Fibroblast of peridontal ligament (primary cell): ENCODE results near the gene CTNNA1.

ENCODE experiments used
- DNase-seq: peaks from one replicate; pipeline ENCODE4 v3.0.0-alpha.2; 2010; ENCODE audit errors: extremely low read depth

CTNNA1 gene

DNA sequence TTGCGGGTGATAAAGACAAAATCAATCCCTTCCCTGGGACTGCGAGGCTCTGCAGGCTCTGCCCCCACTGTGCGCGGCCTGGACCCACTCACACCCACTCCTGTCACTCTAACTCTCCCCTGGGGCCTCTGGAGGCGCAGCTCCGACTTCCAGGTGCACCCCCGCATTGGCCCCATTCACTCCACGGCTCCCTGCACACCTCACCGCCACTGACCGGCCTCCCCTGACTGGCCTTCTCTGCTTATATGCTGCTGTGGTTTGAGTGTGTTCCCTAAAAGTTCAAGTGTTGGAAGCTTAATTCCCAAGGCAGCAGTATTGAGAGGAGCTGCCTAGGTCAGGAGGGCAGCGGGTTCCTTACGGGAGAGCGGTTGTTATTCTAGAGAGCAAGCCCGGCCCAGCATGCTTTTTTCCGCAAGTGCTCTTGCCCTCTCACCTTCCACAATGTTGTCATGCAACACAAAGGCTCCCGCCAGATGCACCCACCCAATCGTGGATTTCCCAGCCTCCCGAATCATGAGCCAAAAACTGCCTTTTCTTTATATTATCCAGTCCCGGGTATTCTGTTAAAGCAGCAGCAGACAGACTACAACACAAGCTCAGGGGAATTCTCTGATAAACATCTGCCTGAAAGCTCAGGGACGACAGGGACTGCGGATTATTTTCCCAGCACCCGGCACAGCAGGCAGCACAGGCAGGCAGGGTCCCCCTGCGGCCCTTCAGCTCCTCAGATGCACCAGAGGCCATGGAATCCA, 195.4 kb downstream of the CTNNA1 start:
- no peak for DNase-seq

DNA sequence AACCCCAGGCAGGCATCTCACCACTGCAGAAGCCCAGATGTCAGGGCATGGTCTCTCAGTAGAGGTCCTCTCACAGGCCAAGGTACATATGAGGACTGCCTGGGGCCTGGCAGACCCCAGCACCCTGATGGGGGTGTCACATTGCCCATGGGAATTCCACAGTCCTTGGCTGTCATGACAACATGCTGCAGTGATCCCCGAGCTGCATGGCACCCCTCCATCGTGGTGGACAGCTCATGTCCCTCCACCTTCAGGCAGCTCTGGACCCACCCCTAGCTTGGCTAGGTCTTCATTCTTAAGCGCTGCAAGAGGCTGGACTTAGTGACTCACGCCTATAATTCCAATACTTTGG, 196.0 kb downstream of the CTNNA1 start:
- no peak for DNase-seq

DNA sequence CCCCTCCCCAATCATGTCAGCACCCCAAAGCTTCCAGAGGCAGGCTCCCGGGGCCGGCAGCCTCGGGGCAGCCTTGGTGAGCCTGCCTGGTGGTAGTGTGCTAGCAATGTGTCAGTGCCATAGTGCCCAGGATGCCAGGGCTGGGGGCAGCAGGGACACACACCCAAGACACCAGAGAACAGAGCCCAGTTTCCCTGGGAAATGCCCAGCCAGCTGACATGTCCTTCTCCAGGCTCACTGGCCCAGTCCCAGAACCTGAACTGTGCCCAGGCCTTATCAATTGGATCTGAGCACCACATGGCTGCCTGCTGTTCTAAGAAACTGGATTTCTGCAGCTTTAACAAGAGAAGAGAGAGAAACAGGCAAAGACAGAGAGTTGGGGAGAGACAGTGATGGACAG, 196.8 kb downstream of the CTNNA1 start:
- DNase-seq = no peak

DNA sequence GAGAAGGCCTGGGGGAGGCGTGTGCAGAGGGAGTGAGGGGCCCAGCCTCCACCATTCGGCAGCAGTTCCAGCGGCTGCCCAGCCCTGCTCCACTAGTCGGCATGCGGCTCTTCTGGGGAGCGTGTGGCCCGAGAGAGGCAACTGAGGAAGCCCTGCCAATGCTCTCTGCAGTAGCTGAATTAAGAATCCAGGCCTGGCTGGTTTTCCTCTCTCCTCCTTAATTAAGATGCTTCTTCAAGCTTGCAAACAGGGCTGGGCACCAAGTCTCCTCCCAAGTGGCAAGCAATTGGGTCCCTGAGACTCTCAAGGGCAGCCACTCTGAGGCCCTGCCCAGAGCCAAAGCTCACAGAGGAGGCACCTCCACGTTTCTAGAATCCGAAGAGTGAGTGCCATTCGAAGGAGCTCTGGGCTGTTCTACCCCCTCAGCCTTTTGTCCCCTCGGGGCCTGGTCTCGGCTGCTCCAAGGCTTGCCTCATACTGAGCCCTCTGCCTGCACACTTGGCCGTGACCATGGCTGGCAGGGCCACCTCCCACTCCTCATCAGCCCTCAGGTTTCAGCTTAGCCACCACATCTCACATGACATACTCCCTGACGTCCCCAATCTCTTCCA, 197.3 kb downstream of the CTNNA1 start:
- no peak for DNase-seq

DNA sequence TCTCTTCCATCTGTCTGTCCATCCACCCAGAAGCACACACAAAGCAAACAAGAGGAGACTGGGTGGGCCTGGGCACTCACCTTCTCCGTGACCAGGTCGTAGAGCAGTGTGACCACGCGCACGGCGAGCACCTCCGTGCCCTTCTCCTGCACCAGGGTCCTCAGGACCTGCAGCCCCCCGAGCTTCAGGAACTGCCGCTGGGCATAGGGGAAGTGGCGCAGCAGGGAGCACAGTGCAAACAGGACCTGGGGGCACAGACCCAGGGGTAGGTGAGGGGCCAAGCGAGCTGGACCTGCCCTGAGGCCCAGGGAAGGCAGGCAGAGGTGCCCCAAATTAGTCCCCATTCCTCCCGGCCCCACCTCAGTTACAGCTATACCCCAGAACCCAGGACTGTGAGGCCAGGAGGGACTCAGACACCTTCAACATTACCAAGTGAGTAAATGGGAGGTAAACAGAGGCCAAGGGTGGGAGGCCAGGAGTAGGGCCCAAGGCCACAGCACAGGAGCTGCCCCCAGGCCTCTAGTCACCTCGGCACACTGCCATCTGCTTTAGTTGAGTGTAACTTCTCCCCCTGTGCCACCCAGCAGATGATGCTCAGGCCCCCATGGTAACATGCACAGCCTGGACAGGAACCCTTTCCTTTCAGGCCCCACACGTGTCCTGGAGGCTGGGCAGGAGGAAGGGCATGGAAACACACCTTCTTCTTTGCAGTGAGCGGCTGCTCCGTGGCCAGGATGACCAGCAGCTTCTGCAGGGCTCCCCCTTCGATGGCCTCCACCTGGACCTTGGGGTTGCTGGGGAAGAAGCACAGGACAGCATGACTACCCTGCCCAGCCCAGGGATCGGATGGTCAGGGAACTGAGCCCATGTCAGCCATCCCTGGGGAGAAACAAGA, 198.1 kb downstream of the CTNNA1 start:
- DNase-seq = no peak

DNA sequence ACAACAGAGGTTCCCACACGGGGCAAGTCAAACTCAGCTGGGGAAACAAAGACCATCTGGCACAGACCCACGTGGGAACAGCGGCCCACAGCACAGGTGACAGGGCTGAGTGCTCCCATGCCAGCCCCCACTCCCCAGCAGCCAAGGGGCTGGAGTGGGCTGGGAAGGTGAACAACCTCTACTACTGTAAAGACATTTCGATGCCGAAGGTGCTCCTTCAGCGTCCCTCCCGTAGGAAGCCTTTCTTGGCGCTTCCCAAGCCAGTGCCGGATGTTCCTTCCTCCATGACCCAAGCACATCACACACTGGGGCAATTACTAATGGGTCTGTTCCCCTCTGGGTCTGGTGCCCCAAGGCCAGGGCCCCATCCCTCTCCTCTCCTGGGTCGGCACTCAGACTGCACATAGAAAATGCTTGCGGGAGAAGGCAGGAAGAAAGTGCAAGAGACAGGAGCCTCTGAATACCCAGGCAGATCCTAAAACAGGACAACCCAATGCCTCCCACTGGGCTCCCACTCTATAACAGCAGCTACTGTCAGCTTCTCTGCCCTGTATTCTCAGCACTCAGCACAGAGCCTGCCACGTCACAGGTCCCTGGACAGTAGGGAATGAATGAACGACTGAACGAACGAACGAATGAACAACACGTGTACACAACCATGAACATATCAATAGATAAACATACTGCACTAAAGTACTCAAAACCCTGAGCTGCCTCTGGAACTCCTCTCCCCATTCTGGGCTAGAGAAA, 198.9 kb downstream of the CTNNA1 start:
- no peak for DNase-seq

DNA sequence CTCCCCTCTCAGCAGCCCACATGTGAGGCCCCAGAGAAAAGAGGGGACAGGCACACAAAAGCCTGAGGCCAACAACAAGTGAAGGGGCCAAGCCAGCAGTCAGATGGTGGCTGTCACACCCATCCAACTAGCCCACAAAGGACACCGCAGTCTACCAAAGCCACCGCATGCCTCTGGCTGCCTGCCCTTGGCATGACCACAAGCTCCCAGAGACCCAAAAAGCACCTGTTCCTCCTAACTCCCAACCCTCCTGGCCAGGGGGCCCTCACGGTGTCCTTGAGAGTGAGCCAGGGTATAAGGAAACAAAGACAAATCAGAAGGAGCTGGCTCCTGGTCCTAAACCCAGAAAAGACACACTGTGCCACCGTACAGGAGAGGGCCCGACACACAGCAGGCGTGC, 199.7 kb downstream of the CTNNA1 start:
- no peak for DNase-seq

DNA sequence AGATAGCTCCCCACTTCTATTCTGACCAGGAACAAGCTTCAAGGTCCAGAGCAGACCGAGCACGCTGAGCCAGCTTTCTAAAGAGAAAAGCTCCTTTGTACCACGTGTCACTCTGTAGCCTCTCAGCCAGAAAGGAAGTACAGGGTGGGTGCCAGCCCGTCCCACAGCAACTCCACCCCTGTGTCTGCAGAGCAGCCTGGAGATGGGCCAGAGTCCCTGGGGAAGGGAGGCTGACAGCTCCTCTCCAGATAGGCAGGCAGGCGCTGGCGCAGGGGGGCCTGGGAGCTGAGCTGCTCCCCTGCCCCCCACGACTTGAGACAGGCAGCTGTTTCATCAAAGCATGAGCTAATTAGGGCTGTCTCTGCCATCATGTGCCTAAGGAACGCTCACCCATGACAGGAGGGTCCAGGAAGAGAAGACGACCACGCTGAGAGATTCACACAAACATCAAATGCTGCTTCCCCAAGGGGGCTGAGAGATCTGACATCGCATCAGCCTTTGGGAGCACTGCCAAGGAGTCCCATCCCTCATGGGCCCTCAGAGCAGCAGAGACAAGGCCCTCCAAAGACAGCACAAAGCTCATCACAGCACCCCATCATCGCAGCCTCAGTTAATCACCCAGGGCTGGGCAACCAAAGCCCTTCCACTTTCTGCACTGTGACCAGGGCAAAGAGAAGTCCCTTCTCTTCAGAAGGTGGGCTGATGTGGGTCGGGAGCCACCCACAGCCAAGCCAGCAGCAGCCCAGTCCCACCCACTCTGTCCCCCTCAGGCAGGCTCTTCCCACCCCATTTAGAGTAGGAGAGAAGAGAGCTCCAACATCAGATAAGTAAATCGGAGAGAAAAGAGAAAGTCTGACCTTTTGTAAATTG, 200.4 kb downstream of the CTNNA1 start:
- DNase-seq = peak; percentile 48

DNA sequence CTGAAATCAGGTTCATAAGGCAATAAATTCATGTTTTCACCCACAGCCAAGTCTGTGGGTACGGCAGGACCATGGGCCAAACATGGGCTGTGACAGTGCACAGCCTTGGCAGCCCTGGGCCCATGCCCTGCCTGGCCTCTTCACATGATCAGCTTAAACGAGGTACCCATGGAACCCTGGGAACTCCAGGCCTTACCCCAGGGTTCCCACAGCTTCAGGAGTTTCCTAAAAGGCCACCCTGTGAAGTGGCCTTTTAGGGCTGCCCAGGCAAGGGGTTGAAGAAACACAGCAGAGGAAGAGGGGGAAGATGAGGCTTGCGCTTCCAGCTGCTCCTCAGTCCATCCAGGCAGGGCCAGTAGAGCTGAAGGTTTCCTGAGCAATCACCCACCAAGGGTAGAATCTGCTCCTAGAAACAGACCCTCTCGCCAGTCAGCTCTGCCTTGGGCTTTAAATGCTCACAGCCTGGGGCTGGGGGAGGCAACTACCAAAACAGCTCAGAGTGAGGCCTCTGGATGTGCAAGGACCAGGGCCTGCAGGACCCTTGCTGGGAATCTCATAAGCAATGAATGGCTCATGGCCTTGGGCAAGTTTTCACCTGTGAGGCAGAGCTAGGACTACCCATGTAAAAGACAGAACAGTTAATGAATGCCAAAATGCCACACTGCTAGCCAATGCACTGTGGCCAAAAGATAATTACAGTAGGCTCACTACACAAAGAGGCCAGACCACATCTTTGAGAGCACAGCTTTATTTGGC, 201.2 kb downstream of the CTNNA1 start:
- no peak for DNase-seq

DNA sequence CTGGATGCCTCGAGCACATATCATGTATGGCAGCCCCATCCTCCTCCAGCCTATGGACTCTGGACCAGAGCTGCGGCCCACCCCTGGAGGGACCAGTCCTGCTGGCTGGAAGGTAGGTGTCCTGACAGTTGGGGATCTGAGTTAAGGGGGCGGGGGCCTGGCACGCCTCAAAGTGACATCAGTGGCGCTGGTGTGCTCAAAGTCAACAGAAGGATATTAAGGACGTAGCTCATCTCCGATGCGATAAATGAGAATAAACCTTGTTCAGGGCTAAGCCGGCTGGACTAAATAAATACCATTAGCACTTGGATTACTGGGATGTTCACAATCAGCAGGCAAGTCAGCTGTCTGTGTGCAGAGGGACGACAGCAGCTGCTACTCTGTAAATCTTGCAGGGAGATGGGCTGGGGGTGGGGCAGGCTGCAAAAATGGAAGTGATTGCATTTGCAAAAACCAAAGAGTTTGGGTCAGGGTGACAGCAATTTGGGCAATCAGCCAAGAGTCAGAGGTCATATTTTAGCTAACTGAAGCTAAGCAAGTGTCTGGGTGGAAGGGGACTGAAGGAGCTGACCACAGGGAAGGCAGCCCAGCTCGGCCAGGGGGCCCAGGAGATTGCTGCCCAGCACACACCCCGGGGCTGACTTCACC, 201.9 kb downstream of the CTNNA1 start:
- no peak for DNase-seq

DNA sequence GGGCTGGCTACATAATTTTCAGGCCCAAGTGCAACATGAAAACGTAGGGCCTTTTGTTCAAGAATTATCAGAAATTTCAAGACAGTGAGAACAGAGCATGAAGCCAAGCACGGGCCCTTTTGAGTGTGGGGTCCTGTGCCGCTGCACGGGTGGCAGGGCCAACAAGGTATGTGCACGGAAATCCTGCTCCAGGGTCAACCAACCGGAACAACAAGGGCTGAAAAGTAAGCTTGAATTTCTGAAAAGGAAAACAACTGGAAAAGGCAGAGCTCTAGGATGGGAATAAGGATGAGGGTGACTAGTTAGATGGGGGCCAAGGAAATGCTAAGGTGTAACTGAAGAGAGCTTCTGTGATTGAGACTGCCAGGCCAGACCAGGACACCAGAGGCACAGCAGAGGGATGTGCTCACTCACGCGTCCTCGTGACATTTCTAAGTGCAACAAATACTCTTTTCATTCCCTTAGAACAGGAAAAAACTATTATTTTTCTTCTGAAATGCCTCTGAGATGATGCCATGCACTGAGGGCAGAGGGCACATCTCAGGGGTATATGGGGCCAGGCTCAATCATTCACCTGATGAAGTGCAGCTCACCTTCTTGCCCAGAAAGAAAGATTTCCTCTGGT, 202.6 kb downstream of the CTNNA1 start:
- DNase-seq = no peak

DNA sequence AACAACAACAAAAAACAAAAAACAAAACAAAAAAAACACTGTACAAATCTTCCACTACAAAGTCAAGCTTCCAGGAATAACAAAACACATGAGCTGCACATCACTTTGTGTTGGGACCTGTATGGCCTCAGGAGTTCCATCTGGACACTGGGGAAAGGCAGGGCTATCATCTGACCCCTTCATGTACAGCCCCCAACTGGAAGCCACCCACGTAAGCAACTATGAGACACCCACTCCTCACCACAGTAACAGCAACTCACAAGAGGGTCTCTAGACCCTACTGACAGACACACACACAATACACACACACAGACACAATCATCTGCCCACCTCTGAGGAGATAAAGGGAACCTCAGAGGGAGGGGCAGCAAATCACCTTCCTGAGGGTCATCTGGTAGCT, 203.6 kb downstream of the CTNNA1 start:
- no peak for DNase-seq

DNA sequence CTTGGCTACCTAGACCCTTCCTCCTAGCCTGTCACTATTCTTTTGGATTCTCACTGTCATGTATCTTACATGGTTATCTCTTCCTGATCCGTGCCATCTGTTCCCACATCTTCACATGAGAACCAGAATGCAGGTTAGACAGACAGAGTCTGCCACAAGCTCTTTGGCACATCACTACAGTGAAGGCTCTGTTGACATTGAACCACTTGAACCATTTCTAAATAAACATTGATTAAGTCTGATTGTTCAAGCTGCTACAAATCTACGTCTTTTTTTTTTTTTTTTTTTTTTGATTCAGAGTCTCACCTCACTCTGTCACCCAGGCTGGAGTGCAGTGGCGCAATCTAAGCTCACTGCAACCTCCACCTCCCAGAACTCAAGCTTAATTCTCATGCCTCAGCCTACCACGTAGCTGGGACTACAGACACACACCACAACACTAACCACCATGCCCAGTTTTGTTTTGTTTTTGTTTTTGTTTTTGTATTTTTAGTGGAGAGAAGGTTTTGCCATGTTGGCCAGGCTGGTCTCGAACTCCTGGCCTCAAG, 207.0 kb downstream of the CTNNA1 start:
- DNase-seq = no peak

DNA sequence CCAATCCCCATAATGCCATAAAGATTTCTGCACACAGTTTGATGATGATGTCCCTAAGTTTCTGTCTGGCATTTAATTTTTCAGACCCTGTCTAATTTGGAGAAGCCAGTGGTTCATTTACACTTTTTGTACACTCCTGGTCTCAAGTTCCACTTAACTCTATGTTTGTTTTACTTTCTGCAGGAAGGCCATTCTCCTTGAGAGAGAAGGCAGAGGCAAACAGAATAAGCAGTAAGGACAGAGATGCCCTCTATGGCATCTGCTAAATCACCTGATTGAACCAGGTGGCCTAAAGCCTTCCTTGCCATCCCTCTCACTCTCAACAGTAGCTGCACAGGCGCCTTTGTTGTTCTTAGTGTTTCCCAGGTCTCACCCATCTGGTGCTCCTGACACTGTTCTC, 208.0 kb downstream of the CTNNA1 start:
- DNase-seq = no peak

DNA sequence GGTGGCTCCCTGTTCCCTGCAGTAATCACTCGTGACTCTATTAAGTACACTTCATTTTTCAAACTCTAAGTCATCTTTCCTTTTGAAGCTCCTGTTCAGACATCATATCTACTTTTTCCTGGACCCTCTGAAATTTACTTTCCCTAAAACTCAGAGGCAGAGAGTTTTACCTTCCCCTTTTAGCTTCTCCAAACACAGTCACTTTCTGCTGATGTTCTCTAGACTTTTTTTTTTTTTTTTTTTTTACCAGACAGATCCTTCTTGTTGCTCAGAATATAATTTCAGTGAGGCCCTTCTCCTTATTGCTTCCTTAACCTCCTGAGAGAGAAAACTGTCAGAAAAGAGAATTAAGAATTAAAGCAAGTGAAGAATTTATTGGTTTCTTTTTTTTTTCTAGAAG, 208.5 kb downstream of the CTNNA1 start:
- DNase-seq = no peak

DNA sequence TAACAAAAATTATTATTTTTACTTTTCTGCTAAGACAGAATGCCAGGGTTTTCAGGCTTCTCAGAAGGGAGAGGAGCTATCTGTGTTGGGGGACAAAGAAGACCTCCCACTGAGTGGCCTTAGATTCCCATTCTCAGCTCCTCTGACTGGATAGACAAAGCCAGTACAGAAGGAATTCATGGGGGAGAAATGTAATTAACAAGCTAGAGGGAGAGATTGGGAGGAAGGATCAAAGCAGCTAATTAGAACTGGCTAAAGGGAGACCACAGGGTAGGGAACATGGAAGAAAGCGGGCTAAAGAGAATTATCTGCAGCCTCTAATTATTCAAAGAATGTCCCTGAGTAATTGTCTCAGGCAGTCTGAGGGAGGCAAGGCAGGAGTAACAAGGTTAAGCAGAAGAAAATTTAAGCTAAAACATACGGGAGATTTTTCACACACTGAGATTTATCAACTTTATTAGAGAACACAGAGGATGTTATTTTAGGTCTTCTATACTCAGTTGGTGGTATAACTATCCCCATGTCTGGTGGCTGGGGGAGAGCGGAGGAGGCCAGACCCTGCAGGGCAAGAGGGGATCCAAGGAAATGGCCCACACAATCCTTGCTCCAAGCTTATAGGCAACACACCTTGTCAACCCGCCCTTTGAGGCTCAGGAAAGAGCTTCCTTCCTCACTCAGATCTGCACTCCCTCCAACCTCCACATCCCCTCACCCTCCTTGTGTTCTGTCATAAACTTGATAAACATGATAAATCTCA, 209.6 kb downstream of the CTNNA1 start:
- no peak for DNase-seq

DNA sequence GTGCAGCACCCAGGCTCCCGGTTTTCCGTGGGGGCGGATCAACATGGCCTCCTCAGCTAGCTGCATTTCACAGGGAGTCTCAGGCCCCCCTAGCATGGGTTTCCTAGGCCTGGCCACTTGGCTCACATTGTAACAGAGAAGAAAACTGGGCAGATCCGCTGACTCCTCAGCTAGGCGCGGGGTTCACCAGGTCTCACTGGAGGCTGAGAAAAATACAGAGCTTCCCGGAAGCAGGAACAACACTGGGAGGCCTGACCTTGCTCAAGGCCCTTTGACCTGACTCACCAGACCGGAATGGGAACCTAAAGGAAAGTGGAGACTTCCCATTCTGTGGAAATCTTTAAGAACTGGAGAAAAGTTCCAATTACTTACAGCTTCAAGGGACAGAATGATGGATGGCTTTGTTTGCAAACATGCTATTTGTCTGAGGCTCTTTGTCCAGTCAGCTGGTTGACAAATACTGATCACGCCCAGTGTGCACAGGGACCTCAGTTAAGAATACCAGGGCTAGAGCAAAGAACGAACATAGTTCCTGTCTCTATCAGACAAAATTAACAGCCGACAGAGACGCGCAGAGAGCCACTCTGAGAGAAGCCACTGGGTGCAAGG, 210.6 kb downstream of the CTNNA1 start:
- no peak for DNase-seq

DNA sequence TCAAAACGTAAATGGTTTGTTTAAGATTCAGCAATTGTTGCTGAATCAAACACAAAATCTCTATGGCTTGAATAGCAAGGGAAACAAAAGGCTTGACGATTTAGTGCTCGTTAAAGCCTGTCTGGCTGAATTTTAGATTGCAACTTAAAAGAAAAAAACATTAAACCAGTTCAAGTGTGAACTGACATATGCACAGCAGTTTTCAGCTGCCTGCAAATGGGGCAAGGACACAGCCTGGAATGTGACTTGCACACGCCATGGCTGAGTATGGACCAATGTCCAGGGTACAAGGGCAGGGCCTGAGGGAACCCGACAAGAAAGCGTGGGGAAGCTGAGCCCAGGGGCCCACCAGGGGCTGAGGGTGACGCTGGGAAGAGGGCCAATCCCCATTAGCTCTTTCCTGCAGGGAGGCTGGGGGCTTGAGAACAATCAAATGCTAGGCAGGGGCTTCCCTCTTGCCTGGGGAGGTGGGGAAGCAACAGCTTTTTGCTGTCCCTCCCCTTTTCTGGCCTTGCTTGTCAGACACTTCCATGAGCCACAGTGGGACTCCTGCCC, 211.5 kb downstream of the CTNNA1 start:
- no peak for DNase-seq
